Progenitor cell of endocrine pancreas (in vitro differentiated cells): ENCODE measurements around the gene KCTD17. TPM values are rescaled to one million over a fixed set of nuclear protein-coding genes. Genes with fewer than 3 reads are reported as not detected.

Experiments
- DNase-seq: peaks from one replicate; pipeline ENCODE4 v3.0.0; 2021; ENCODE audit warnings: low spot score; ENCODE audit not compliant: unreplicated experiment
- H3K27ac Mint-ChIP-seq: 2 replicates; pipeline ENCODE4 v1.8.0; 2021; ENCODE audit warnings: mild to moderate bottlenecking, moderate library complexity, mixed read lengths
- H3K27me3 Mint-ChIP-seq: 2 replicates; pipeline ENCODE4 v1.8.0; 2021; ENCODE audit warnings: mixed read lengths
- H3K36me3 Mint-ChIP-seq: 2 replicates; pipeline ENCODE4 v1.8.0; 2022; ENCODE audit warnings: mixed read lengths; ENCODE audit not compliant: insufficient read depth
- H3K4me1 Mint-ChIP-seq: 2 replicates; pipeline ENCODE4 v1.8.0; 2021; ENCODE audit warnings: low read depth, mixed read lengths
- H3K4me3 Mint-ChIP-seq: 2 replicates; pipeline ENCODE4 v1.8.0; 2021; ENCODE audit warnings: low read depth, mild to moderate bottlenecking, moderate library complexity, mixed read lengths
- H3K9me3 Mint-ChIP-seq: 2 replicates; pipeline ENCODE4 v1.8.0; 2021; ENCODE audit warnings: low read depth, mixed read lengths
- total RNA-seq: library from RNA; stranded (reverse); gene quantifications from 2 replicates; pipeline ENCODE4 v1.2.1, GENCODE V29; 2021
- TF ChIP-seq, protein P1 (sequence below): fragments of 200-600 bp; sonication (generic); IDR thresholded peaks from one replicate; pipeline ENCODE4 v1.5.0; 2021; ENCODE audit warnings: antibody characterized with exemption, mild to moderate bottlenecking; ENCODE audit not compliant: unreplicated experiment

The KCTD17 gene
- total RNA-seq, 1 donor from 2014 or later = 38.8 TPM

DNA sequence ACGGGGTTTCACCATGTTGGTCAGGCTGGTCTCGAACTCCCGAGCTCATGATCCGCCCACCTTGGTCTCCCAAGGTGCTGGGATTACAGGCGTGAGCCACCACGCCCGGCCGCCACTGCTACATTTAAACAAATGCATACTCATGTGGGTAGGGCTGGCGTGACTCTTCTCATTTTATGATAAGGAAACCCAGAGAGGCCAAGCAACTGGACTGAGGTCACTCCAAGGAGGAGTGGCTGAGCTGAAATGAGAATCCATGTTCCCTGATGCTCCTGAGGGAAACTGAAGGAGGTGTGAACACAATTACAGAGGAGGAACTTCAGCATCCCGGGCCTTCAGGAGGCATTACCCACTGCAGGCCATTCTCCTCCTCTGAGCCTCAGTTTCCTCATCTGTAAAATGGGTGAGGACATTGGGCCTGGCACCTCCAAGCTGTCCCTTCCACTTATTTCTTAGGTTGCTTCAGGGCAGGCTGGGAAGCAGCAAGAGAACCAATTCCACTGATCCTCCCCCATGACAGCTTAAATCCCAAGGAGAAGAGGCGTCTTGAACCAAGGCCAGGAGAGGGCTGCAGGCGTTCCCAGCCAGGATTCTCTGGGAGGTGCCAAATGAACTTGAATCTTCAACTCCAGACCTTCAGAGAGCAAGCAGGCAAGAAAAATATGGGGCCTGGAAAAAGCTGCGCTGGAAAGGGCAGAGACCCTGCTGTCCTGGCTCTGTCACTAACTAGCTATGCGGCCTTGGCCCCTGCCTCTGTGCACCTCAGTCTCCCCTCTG, 35.2 kb upstream of the KCTD17 start:
- Mint-ChIP-seq H3K27me3 (no peaks in the 10 kb centered on the region), H3K4me3 (peak overlapping the region; percentile 40), H3K27ac (peak overlapping the region; percentile 27), H3K36me3 (peaks cover 4% of the 10 kb centered on the region), H3K9me3 (no peaks in the 10 kb centered on the region), H3K4me1 (peaks cover 22% of the 10 kb centered on the region)
- TF ChIP-seq, protein P1, sequence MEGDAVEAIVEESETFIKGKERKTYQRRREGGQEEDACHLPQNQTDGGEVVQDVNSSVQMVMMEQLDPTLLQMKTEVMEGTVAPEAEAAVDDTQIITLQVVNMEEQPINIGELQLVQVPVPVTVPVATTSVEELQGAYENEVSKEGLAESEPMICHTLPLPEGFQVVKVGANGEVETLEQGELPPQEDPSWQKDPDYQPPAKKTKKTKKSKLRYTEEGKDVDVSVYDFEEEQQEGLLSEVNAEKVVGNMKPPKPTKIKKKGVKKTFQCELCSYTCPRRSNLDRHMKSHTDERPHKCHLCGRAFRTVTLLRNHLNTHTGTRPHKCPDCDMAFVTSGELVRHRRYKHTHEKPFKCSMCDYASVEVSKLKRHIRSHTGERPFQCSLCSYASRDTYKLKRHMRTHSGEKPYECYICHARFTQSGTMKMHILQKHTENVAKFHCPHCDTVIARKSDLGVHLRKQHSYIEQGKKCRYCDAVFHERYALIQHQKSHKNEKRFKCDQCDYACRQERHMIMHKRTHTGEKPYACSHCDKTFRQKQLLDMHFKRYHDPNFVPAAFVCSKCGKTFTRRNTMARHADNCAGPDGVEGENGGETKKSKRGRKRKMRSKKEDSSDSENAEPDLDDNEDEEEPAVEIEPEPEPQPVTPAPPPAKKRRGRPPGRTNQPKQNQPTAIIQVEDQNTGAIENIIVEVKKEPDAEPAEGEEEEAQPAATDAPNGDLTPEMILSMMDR = no peak
- DNase-seq = no peak

DNA sequence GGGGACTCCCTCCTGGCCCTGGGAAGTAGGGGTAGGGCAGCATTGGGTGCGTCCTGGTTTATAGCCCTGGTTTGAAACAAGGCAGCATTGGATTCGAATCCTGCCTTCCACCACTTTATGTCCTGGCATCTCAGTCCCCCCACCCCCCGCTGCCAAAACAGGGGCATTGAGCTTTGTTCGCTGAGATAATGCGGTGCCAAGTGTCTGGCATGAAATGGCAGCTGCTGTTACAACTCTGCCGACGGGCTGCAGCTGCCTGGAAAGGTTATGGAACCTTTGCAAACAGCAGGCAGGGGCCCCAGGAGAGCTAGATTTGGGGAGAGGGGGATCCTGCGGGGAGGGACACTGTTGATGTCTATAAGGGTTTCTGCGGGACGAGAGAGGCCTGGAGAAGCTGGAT, 34.2 kb upstream of the KCTD17 start:
- Mint-ChIP-seq H3K4me3 (peak overlapping the region; percentile 91), H3K36me3 (peaks cover 5% of the 10 kb centered on the region), H3K27ac (peak overlapping the region; percentile 29), H3K4me1 (peaks cover 30% of the 10 kb centered on the region), H3K27me3 (no peaks in the 10 kb centered on the region), H3K9me3 (no peaks in the 10 kb centered on the region)
- DNase-seq = no peak
- TF ChIP-seq, protein P1 = no peak

DNA sequence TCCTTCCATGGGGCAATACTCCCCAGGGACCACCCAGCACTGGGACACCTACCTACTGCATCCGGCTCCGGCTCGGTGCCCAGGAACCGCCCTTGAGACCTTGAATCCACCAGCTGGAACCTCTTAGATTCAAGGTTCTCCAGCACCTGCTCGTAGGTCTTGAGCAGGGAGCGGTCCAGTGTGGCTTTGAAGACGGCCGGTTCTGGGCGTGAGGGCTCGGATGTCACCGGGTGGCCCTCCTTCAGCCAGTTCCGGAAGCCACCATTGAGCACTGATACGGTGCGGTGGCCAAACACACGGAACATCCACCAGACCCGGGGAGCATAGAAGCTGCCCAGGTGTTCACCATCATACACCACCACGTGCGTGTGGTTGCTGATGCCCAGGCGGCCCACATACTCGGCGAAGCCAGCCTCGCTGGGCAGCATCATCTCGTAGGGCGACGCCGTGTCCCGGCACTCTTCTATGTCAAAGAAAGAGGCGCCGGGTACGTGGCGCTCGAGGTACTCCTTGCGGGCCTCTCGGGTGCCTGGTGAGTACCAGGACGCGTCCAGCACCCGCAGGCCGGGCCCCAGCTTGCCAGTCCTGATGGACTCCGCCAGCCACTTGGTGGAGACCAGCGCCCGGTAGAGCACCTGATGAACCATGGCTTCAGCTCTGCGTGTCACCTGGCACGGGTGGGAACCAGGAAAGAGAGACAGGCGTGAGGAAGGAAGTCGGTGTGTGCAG, 33.3 kb upstream of the KCTD17 start:
- Mint-ChIP-seq H3K27me3 (no peaks in the 10 kb centered on the region), H3K9me3 (no peaks in the 10 kb centered on the region), H3K4me1 (peaks cover 30% of the 10 kb centered on the region), H3K27ac (peak overlapping the region; percentile 96), H3K4me3 (peak overlapping the region; percentile 91), H3K36me3 (peaks cover 5% of the 10 kb centered on the region)
- DNase-seq = no peak
- TF ChIP-seq, protein P1 = no peak

DNA sequence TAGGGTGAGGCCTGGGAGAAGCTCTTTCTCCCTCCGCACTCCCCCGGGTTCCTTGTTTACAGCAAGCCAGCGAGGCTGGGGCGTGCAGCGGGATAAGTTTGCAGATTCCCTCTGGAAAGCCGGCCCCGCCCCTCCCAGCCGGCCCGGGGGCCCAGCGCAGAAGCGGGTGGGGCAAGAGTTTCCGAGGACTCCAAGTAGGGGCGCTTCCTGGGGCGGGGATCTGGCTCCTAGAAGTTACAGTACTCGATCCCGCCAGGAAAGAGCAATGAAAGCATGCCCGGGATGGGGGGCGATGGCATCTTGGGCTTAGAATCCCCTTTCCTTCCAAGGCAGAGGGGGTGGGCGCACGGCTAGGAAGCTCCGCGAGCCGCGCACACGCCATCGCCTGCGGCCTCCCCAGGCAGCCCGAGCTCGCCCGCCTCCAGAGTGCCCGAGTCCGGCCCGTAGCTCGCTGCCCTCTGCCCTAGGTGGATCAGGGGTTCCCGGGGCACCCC, 32.7 kb upstream of the KCTD17 start:
- Mint-ChIP-seq H3K27me3 (no peaks in the 10 kb centered on the region), H3K4me3 (peak overlapping the region; percentile 91), H3K4me1 (peaks cover 34% of the 10 kb centered on the region), H3K9me3 (no peaks in the 10 kb centered on the region), H3K36me3 (peaks cover 9% of the 10 kb centered on the region), H3K27ac (peak overlapping the region; percentile 96)
- DNase-seq = no peak
- TF ChIP-seq, protein P1 = no peak

DNA sequence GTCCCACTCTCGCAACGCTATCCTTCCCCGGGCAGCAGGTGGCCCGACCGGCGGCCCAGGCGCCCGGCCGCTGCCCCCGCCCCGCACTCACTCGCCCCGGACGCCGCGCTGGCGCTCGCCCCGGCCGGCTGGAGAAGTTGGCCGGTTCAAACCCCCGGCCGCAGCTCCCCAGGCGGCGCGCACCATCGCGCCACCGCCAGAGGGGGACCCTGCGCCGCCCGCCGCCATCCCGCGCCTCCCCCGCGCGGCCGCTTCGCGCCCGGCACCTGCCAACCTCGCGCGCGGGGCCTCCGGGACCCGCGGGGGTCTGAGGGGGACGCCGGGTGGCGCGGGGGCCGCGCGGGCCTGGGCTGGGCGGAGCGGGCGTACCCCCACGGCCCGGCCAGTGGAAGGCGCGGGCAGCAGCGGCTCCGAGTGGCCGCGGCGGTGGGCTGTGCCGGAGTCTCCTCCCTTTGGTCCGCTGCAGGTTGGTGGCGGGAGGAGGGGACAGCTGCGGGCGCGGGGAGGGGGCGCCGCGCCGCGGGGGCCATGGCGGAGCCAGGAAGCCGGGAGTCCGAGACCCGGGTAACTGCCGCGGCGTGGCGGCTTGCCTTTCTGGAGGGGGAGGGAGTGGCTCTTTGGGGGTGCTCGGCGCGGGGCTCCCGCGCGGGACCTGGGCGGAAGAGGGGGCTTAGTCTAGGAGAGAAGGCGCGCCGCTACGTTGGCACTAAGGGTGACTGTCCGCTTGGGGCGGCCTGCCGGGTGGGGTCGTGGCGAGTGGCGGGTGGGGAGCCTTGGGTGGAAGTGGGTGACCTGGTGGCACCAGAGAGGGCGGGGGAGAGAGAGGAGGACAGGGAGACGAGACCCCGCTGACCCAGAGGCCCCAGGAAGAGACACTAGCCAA, 32.0 kb upstream of the KCTD17 start, which contains the start of the genes MPST and TST:
Gene MPST, plus strand, starts transcription at position 434 of the 883 bp plus-strand sequence. Its CDS starts 95 bp downstream, at position 529.
Gene TST, minus strand, starts transcription at position 139 of the 883 bp plus-strand sequence. CDS start 715 bp downstream, outside the sequence.
- H3K9me3 Mint-ChIP-seq = no peaks in the 10 kb centered on the region
- H3K36me3 Mint-ChIP-seq = peaks cover 9% of the 10 kb centered on the region
- no peaks in the 10 kb centered on the region for H3K27me3 Mint-ChIP-seq
- peak; percentile 62 for DNase-seq
- TF ChIP-seq, protein P1 = peak; percentile 30
- H3K4me3 Mint-ChIP-seq = peak within 1 kb of the TSS; percentile 95
- H3K4me1 Mint-ChIP-seq = peaks cover 34% of the 10 kb centered on the region
- peak within 1 kb of the TSS; percentile 97 for H3K27ac Mint-ChIP-seq
